Measurements from ENCODE around the gene IL19. TPM values are rescaled to one million over a fixed set of nuclear protein-coding genes. Genes with fewer than 3 reads are reported as not detected.

Gene IL19
- total and polyA plus RNA-seq, 2 donors (not counting 3 experiments of a cell fraction or from before 2014, with no cell fraction given) = not detected

GRCh38 chr1:206872139-206872538 lies 101.6 kb downstream of the IL19 start:
- H3K9me3 ChIP-seq (replicated peaks; ENCODE audit: control insufficient read depth, insufficient read depth, low read length) = no peaks in the 10 kb centered on the region
- TF ChIP-seq CTCF (IDR thresholded peaks at IDR 0.05; ENCODE audit: extremely low read depth in 1 of 2, insufficient read depth in 1 of 2, low read depth in 1 of 2, low read length in 2 of 2) (no peak), POLR2A (IDR thresholded peaks at IDR 0.05; ENCODE audit: low read depth, low read length) (no peak), EZH2 (IDR thresholded peaks at IDR 0.05; ENCODE audit: borderline replicate concordance, low read depth, low read length, severe bottlenecking) (no peak), GATA2 (IDR thresholded peaks at IDR 0.05; ENCODE audit: insufficient read depth, insufficient read length, low read depth, low read length) (no peak), JUN (IDR thresholded peaks at IDR 0.05; ENCODE audit: borderline replicate concordance, insufficient read depth, insufficient read length, low read depth) (no peak), POLR2AphosphoS5 (IDR thresholded peaks at IDR 0.05; ENCODE audit: insufficient read depth, low read depth, low read length) (no peak), MAX (IDR thresholded peaks at IDR 0.05; ENCODE audit: insufficient read depth, insufficient read length) (no peak), FOS (IDR thresholded peaks at IDR 0.05; ENCODE audit: borderline replicate concordance, insufficient read depth, low read length) (no peak), MYC (IDR thresholded peaks at IDR 0.05; ENCODE audit: low read depth, low read length) (no peak)
- intact Hi-C loops (cut with micrococcal nuclease) (no loop called here), dilution Hi-C loops (cut with MboI; ENCODE audit: extremely low pct_ligation_motif_present, low sequenced_read_pairs) (no loop called here)
- no peak for DNase-seq (ENCODE audit: low read depth, low spot score)
- H3K4me2 ChIP-seq (ENCODE audit: insufficient read depth, low read length) = no peak overlapping the region
- no TSS peak for BruUV-seq (replicated peaks)
- H3K9ac ChIP-seq (replicated peaks; ENCODE audit: extremely low read depth, insufficient read depth, low read length) = no peak overlapping the region
- H2AFZ ChIP-seq (ENCODE audit: low read depth, low read length) = no peak overlapping the region
- FAIRE-seq = no peak
- H3K9me1 ChIP-seq (replicated peaks; ENCODE audit: control insufficient read depth, extremely low read depth, insufficient read depth, low read length) = no peaks in the 10 kb centered on the region
- no peaks in the 10 kb centered on the region for H4K20me1 ChIP-seq (replicated peaks; ENCODE audit: control insufficient read depth, extremely low read depth, insufficient read depth, low read length)
- H3K4me1 ChIP-seq (ENCODE audit: control insufficient read depth, extremely low read depth, insufficient read depth, low read length) = no peaks in the 10 kb centered on the region
- no peaks in the 10 kb centered on the region for H3K36me3 ChIP-seq (ENCODE audit: control insufficient read depth in 2 of 2, extremely low read depth in 1 of 2, insufficient read depth in 2 of 2, low read length in 2 of 2)
- no peak overlapping the region for H3K27ac ChIP-seq (ENCODE audit: insufficient read depth, low read depth, low read length)
- peaks cover 0 to 2% of the 10 kb centered on the region in 2 experiments for H3K27me3 ChIP-seq (ENCODE audit: control insufficient read depth in 2 of 2, insufficient read depth in 2 of 2, low read length in 2 of 2)
- H3K4me3 ChIP-seq (replicated peaks in 1 of 3; ENCODE audit: insufficient read depth in 1 of 3, low read depth in 1 of 3, low read length in 3 of 3) = no peak overlapping the region
- H3K79me2 ChIP-seq (ENCODE audit: control insufficient read depth, insufficient read depth, low read length) = no peaks in the 10 kb centered on the region
- ChIA-PET POLR2A (interaction anchor here (1.1 kb wide), 1 partner anchor 12 kb away, joined by 3 read pairs; no protein-coding TSS in a partner anchor), CTCF (interaction anchor here (1.1 to 1.3 kb wide), 2 partner anchors 12 to 13 kb away, joined by 5 read pairs; no protein-coding TSS in a partner anchor)

Measured in endothelial cell of umbilical vein (primary cell).